Smooth muscle cell of bladder (primary cell): ENCODE results near the gene SPANXA2. TPM values are rescaled to one million over a fixed set of nuclear protein-coding genes. Genes with fewer than 3 reads are reported as not detected.

Source experiments
- total RNA-seq: library from RNA; depleted of rRNA; stranded (reverse); fragments of >200 nt; gene quantifications from 2 replicates; pipeline ENCODE4 v1.2.3, GENCODE V29; 2014

The SPANXA2 gene, protein sequence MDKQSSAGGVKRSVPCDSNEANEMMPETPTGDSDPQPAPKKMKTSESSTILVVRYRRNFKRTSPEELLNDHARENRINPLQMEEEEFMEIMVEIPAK
- 0.28 TPM in 1 of 2 replicates, not detected in the other for total RNA-seq

DNA sequence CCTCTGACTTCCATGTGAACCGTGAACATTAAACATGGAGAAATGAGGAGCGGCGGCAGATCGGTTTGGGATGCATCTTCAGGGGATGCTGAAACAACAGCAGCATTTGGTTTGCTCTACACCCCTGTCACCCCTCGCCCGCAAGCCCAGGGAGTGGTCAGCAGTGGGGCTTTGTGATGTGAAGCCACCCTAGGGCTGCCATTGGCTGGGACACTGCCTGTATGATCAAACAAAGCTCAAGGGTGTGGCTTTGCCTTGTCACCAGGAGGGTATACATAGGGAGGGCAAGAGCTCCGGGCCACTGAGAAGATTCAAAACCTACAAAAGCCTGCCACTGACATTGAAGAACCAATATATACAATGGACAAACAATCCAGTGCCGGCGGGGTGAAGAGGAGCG, at the start of gene SPANXA2:
TSS of gene SPANXA2 (plus strand) at position 301 of the 400 bp plus-strand sequence. CDS start at position 361, 60 bp downstream.

DNA sequence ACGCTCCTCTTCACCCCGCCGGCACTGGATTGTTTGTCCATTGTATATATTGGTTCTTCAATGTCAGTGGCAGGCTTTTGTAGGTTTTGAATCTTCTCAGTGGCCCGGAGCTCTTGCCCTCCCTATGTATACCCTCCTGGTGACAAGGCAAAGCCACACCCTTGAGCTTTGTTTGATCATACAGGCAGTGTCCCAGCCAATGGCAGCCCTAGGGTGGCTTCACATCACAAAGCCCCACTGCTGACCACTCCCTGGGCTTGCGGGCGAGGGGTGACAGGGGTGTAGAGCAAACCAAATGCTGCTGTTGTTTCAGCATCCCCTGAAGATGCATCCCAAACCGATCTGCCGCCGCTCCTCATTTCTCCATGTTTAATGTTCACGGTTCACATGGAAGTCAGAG, 4.9 kb upstream of the SPANXA2 start, which contains the start of gene SPANXA1:
TSS of gene SPANXA1 (minus strand) at position 101 of the 400 bp plus-strand sequence. CDS start at position 41, 60 bp downstream.

Other genes starting within 250 kb of the SPANXA2 start
- gene SPANXA1, start 5.0 kb upstream of the SPANXA2 start, total RNA-seq, result 0.28 TPM in 1 of 2 replicates, not detected in the other
- gene SPANXD, start 109.0 kb downstream of the SPANXA2 start, total RNA-seq, result not detected in 2 replicates
- gene MAGEC3, start 248.6 kb downstream of the SPANXA2 start, total RNA-seq, result not detected in 2 replicates